Endodermal cell (in vitro differentiated cells): ENCODE measurements around the gene SYT6. TPM values are rescaled to one million over a fixed set of nuclear protein-coding genes. Genes with fewer than 3 reads are reported as not detected.
A peak's percentile ranks its signal among the peaks of the same experiment; 100 is the strongest.

Source experiments
- DNase-seq: peaks from one replicate; pipeline ENCODE4 v3.0.0-alpha.2; 2017
- H3K27ac ChIP-seq: 2 replicates; pipeline ENCODE4 v1.5.1; 2013; ENCODE audit warnings: mild to moderate bottlenecking, low read depth, low read length, moderate library complexity
- H3K27me3 ChIP-seq: 2 replicates; pipeline ENCODE4 v1.6.1; 2013; ENCODE audit warnings: mild to moderate bottlenecking, low read length, moderate library complexity; ENCODE audit not compliant: insufficient read depth, control insufficient read depth, poor library complexity, severe bottlenecking
- H3K36me3 ChIP-seq: 2 replicates; pipeline ENCODE4 v1.7.0; 2013; ENCODE audit warnings: mild to moderate bottlenecking, low read length, moderate library complexity; ENCODE audit not compliant: control insufficient read depth, insufficient read depth
- H3K4me1 ChIP-seq: one replicate; pipeline ENCODE4 v1.7.0; 2013; ENCODE audit warnings: low read length; ENCODE audit not compliant: control insufficient read depth, insufficient read depth
- H3K4me3 ChIP-seq: 2 replicates; pipeline ENCODE4 v1.5.1; 2013; ENCODE audit warnings: mild to moderate bottlenecking, low read length, moderate library complexity
- H3K9ac ChIP-seq: 2 replicates; pipeline ENCODE4 v1.6.1; 2013; ENCODE audit warnings: mild to moderate bottlenecking, low read length, moderate library complexity; ENCODE audit not compliant: poor library complexity, severe bottlenecking; ENCODE audit errors: extremely low read depth
- H3K9me3 ChIP-seq: 2 replicates; pipeline ENCODE4 v1.6.1; 2013; ENCODE audit warnings: mild to moderate bottlenecking, low read length, moderate library complexity; ENCODE audit not compliant: control insufficient read depth
- H3K27ac Mint-ChIP-seq: 2 replicates; pipeline ENCODE4 v1.8.0; 2020; ENCODE audit warnings: mixed read lengths
- H3K27me3 Mint-ChIP-seq: 2 replicates; pipeline ENCODE4 v1.8.0; 2021; ENCODE audit warnings: mild to moderate bottlenecking, mixed read lengths; ENCODE audit not compliant: insufficient read depth
- H3K36me3 Mint-ChIP-seq: 2 replicates; pipeline ENCODE4 v1.8.0; 2020; ENCODE audit warnings: low read depth, mixed read lengths
- H3K4me1 Mint-ChIP-seq: 2 replicates; pipeline ENCODE4 v1.8.0; 2020; ENCODE audit warnings: mixed read lengths
- H3K4me3 Mint-ChIP-seq: 2 replicates; pipeline ENCODE4 v1.8.0; 2020; ENCODE audit warnings: mild to moderate bottlenecking, moderate library complexity, mixed read lengths
- H3K9me3 Mint-ChIP-seq: 2 replicates; pipeline ENCODE4 v1.8.0; 2020; ENCODE audit warnings: mild to moderate bottlenecking, mixed read lengths
- WGBS, 2 experiments: methylation state at CpG; one replicate each; pipeline versions ENCODE4 v1.1.5 to v1.1.7; 2013; ENCODE audit warnings: missing lambda C conversion rate in 2 of 2, mixed read lengths in 1 of 2; ENCODE audit not compliant: insufficient coverage in 1 of 2, insufficient read length in 1 of 2; 5-methylcytosine and 5-hydroxymethylcytosine counted together
- total RNA-seq, 2 donors: library from RNA; stranded (reverse); fragmentation: NEBNext Ultra II Directional in 1 of 2; extraction: Animal tissue kit (Norgen Biotek cat#: 25700) in 1 of 2; gene quantifications; 2 replicates in 1 of 2; 3 replicates in 1 of 2; pipeline ENCODE4 v1.2.1, GENCODE V29; 2021
- TF ChIP-seq, protein P1 (sequence below): fragments of 200-600 bp; sonication (generic); conservative IDR thresholded peaks from 2 replicates; pipeline ENCODE4 v1.5.0; 2021; ENCODE audit warnings: antibody characterized with exemption, mild to moderate bottlenecking

Gene SYT6
- total RNA-seq, 2 donors from 2014 or later = 1.3 to 4.4 TPM

GRCh38 chr1:114109981-114110380, 43.7 kb downstream of the SYT6 start:
- no peak overlapping the region for H3K4me3 ChIP-seq
- H3K27ac Mint-ChIP-seq = no peak overlapping the region
- H3K27me3 Mint-ChIP-seq = peaks cover 99% of the 10 kb centered on the region
- H3K36me3 Mint-ChIP-seq = no peaks in the 10 kb centered on the region
- peaks cover 100% of the 10 kb centered on the region for H3K27me3 ChIP-seq
- H3K4me3 Mint-ChIP-seq = no peak overlapping the region
- H3K27ac ChIP-seq = no peak overlapping the region
- WGBS, 2 experiments = 80 to 97% methylated on average over 1 to 2 of the region's 2 CpGs
- no peaks in the 10 kb centered on the region for H3K4me1 ChIP-seq
- no peak overlapping the region for H3K9ac ChIP-seq
- H3K9me3 Mint-ChIP-seq = no peaks in the 10 kb centered on the region
- TF ChIP-seq, protein P1, sequence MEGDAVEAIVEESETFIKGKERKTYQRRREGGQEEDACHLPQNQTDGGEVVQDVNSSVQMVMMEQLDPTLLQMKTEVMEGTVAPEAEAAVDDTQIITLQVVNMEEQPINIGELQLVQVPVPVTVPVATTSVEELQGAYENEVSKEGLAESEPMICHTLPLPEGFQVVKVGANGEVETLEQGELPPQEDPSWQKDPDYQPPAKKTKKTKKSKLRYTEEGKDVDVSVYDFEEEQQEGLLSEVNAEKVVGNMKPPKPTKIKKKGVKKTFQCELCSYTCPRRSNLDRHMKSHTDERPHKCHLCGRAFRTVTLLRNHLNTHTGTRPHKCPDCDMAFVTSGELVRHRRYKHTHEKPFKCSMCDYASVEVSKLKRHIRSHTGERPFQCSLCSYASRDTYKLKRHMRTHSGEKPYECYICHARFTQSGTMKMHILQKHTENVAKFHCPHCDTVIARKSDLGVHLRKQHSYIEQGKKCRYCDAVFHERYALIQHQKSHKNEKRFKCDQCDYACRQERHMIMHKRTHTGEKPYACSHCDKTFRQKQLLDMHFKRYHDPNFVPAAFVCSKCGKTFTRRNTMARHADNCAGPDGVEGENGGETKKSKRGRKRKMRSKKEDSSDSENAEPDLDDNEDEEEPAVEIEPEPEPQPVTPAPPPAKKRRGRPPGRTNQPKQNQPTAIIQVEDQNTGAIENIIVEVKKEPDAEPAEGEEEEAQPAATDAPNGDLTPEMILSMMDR = no peak
- no peaks in the 10 kb centered on the region for H3K9me3 ChIP-seq
- H3K4me1 Mint-ChIP-seq = peaks cover 33% of the 10 kb centered on the region
- H3K36me3 ChIP-seq = no peaks in the 10 kb centered on the region
- no peak for DNase-seq

DNA sequence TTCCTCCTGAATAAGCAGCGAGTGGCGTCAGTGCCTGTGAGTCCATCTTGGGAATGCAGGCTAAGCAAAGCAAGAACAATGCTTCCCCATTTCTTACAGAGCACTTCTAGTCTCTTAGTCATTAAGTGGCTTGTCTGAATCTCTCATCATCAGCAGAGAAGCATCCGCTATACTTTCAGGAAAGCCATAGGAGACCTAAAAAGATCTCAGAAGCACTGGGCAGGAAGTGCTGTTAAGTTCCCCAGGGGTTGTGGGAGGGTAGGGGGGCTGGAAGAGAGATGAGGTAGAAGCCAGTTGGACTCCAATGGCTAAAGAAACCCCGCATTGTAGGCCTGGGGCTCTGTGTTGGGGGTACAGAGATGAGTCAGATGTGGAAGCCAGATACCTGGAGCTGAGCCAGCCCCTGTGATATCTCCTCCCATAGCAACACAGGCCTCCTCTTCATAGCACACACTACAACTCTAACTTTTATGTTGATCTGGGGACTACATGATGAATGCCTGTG, 44.9 kb downstream of the SYT6 start:
- Histone ChIP-seq H3K9ac (no peak overlapping the region), H3K9me3 (no peaks in the 10 kb centered on the region), H3K27ac (no peak overlapping the region), H3K4me3 (no peak overlapping the region), H3K36me3 (no peaks in the 10 kb centered on the region), H3K4me1 (no peaks in the 10 kb centered on the region), H3K27me3 (peaks cover 100% of the 10 kb centered on the region)
- peaks cover 98% of the 10 kb centered on the region for H3K27me3 Mint-ChIP-seq
- H3K27ac Mint-ChIP-seq = no peak overlapping the region
- peaks cover 29% of the 10 kb centered on the region for H3K4me1 Mint-ChIP-seq
- no peak overlapping the region for H3K4me3 Mint-ChIP-seq
- no peak for DNase-seq
- TF ChIP-seq, protein P1 = no peak
- H3K36me3 Mint-ChIP-seq = no peaks in the 10 kb centered on the region
- no peaks in the 10 kb centered on the region for H3K9me3 Mint-ChIP-seq
- WGBS, 2 experiments = 90 to 100% methylated on average over 2 to 4 of the region's 4 CpGs

- Histone ChIP-seq H3K36me3 (no peaks in the 10 kb centered on the region), H3K4me3 (no peak overlapping the region), H3K9ac (no peak overlapping the region), H3K9me3 (no peaks in the 10 kb centered on the region), H3K27me3 (peaks cover 100% of the 10 kb centered on the region), H3K27ac (no peak overlapping the region), H3K4me1 (no peaks in the 10 kb centered on the region)
- Mint-ChIP-seq H3K36me3 (peaks cover 2% of the 10 kb centered on the region), H3K27ac (no peak overlapping the region), H3K4me1 (peaks cover 18% of the 10 kb centered on the region), H3K9me3 (no peaks in the 10 kb centered on the region), H3K27me3 (peaks cover 98% of the 10 kb centered on the region), H3K4me3 (no peak overlapping the region)
- DNase-seq = no peak
- TF ChIP-seq, protein P1 = peak; percentile 56
- WGBS, 2 experiments = 88 to 91% methylated on average over 2 to 7 of the region's 7 CpGs
Observed at GRCh38 chr1:114107474-114108435, 45.9 kb downstream of the SYT6 start.
